NCI-H187 (cell line): ENCODE results near the gene SLCO4A1.

Experiments
- DNase-seq, 2 experiments: peaks; one replicate each; lab custom pipeline; 2025; lab: John Stamatoyannopoulos, UW

The SLCO4A1 gene

DNA sequence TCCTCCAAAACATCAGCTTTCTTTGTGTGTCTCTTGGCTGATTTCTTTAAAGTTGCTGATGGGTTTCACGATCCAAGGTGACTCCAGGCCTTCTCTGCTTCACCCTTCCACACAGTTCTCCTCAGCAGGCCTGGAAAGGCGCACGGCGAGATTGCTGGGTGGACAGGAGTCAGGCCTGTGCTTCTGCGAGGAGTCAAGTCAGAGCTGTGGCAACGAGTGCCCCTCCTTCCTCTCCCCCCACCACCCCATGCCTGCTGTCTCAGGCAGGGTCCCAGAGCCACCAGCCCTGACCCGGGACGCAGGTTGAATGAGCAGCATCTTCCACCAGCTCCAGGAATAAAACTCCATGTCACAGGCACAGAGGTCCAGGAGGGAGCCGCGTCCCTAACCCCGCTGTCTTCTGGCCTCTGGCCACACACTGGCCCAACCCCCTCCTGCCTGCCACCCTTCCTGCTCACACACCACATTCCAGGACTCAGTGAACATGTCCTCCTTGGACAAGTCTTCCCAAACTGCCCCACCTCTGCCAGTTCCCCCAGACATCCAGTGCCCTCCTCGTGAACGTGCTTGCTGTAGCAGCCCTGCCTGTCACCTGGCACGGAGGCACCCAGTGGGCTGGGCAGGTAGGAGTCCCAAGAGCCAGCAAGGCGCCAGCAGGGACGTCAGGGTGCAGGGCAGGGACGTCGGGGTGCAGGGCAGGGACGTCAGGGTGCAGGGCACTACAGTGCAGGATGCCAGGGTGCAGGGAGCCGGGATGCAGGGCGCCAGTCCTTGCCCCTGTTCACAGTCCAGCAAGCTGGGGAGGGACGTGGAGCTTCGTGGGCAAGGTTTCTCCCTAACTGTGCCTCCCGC lies 59.1 kb downstream of the SLCO4A1 start:
- DNase-seq = no peak

DNA sequence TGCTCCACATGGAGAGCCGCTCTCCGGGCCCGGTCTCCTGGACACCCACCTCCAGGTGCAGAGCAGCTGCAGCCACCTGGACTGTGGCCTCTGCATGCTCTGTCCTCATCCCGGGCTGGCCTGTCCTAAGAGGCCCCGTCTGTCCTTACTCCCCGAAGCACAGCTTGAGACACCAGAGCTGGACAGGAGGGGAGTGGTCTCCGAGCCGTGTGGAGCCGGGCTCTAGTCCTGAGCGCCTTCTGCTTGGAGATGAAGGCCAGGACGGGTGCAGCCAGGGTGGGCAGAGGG lies 59.7 kb downstream of the SLCO4A1 start:
- DNase-seq = no peak

DNA sequence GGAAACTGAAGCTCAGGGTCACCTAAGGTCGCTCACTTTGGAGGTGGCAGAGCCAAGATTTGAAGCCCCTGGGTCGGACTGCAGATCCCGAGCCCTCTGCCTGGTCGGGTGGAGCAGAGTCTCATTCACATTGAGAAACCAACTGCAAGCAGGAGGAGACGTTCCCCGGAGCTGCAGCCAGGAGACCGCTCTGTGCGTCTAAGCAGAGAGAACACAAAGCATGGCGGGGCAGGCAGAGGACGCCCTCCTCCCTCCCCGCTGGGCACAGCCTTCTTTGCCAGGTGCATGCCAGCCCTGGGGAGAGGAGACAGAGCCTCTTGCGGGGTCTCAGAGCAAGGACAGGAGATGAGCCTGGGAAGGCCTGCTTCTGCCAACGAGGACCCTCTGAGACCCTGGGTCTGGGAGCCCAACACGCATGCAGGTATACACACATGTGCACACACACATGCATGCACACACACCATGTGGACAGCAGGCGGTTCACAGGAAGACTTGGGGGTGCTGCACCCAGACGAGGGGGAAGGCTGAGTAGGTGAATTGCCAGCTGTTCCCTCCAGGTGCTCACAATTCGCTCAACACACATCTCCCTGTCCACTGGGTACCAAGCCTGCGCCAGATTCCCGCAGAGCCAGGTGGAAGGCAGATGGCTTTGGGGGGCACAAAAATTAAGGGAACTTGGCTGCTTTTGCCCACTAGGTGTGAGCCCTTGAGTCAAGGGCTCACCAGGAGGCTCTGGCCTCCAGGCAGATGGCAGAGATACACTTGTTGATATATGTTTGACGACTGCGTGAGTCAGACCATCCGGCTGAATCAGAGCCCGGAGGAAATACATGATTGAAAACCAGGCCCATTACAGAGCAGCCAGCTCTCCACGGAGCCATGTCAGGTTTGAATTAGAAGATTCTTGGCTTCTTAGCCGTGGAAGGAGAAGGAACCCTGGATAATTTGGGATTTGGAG lies 60.9 kb downstream of the SLCO4A1 start:
- DNase-seq = no peak

DNA sequence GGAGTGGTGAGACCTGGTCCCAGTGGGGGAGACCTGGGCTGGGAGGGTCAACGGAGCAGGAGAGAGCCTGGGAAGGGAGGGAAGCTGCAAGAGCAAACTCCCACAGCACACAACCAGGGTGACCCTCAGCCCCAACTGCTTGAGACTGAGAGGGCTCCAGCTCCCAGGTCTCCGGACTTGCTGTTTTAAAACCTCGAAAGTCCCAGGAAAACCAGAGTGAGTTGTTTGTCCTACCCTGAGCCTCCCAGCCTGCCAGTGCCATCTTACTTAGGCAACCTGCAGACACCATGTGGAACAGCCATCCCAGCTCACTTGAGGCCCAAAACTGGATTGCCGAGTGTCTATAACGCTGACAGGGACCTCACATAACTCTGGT lies 61.5 kb downstream of the SLCO4A1 start:
- no peak for DNase-seq

DNA sequence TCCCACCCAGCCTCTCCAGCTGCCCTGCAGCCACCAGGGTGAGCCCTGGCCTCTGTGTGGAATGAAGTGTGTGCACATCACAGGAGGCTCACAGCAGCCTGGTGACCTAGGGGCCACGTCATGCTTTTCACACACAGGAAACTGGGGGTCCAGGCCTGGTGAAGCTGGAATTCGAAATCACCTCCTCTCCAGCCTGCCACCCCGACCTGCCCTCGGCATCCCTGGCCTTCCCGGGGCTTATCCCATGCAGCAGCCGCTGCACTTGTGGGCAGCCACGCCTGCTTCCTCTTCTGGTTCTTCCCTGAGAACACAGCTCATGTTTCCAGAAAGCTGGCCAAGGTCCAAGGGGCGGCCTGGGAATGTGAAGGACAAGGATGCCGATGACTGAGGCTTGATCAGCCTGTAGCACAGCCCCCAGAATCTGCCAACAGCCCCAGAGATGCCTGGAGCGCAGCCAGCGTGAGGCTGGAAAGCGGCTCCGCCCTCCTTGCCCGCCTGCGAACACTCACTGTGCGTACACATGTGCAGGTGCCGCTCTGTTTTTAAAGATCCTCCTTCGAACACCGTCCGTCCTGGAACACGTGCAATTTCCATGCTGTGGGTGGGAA lies 62.1 kb downstream of the SLCO4A1 start:
- DNase-seq = peak; percentile 85 to 93

DNA sequence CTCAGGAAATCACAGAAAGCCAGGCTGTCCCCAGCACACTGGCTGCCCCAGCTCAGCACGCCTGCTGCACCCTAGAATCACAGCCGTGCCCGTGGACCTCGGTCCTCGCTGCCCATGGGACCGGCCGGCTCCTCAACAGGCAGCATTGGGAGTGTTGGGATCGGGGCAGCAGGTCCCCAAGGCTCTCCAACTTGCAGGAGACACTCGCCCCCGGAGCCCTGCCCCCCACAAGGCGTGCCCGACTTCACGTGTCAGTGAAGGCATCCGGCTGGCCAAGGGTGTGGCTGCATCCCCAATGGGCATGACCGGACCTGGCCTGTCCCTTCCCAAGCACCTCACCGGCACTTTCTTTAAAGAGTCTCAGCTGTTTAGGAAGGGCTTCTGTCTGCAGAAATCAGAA lies 63.3 kb downstream of the SLCO4A1 start:
- no peak for DNase-seq

DNA sequence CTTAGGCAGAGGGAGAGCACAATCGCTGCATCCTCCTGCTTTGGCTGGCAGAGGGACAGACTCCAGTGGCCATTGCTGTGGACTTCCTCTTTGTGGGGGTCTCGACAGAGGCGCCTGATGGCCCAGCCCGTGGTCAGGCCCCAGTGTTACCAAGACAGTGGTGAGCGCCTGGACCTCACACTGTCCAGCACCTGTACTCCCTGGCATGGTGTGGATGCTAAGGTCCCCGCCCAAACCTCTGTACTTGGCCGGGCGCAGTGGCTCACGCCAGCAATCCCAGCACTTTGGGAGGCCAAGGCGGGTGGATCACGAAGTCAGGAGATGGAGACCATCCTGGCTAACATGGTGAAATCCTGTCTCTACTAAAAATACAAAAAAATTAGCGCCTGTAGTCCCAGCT lies 64.0 kb downstream of the SLCO4A1 start:
- DNase-seq = no peak

DNA sequence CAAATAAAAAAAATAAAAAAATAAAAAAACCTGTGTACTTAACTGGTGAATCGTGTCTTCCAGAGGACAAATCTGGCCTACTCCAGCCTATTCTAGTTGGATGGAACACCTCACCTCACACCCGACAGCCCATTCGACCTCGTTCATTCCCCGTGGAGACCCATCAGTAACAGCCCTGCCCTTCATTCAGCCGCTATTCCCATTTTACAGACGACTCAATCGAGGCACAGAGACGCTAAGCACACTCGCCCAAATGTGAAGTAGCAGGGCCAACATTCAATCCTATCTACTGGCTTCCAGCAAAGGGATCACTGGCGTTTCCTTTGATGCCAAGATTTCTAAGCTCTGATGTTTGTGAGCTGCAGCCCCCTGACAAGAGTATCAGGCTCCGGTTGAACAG lies 64.6 kb downstream of the SLCO4A1 start:
- DNase-seq = no peak

DNA sequence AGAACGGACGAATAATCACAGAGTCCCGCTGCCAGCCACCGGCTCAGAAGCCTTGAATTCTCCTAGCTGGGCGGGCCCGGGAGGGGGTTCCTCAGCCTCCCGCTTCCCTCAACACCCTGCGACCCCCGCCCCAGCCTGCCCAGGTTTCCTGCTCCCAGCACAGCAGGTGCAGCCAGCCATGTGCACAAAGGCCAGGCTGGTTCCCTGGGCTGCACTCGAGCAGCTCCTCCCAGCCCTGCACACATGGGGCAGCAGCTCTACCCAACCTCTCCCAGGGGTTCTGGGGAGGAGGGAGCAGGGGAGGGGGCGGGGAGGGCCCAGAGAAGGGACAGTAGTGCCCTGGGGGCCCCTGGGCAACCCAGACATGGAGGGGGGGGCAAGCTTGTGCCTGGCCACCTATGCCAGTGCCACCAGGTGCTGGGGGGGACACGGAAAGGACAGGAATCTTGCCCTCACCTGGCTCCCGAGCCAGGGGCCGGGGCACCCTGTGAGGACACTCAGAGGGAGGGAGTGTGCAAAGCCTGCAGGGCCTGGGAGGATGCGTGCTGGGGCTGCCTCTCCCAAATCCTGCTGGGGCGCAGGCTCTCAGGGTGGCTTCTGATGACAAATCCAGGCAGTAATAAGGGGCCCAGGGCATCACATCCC lies 65.1 kb downstream of the SLCO4A1 start:
- DNase-seq = no peak

DNA sequence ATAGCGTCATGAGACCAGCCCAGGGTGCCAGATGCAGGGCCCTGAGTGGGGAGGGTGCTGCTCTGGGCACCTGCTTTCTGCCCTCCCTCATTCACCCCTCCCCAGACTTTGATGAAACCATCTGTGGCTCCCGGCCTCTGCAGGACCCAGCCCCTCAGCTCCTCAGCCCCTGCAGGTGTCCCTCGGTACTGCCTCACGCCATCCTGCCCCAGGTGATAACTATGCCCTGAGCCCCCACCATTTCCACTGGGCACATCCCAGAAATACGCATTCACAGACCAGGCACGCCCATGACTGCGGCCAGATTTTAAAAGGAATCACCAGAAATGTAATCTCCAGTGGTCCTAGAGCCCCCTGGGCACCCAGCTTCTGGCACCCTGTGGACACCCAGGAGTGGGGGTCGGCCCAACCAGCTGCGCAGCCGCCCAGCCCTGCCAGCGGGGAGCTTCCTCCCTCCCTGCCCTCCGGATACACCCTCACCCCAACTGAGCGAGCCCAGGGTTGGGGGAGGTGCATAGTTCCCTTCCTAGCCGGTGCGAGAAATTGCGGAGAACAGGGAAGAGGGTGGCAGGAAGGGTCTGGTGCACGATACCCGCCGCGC lies 65.7 kb downstream of the SLCO4A1 start:
- no peak for DNase-seq

DNA sequence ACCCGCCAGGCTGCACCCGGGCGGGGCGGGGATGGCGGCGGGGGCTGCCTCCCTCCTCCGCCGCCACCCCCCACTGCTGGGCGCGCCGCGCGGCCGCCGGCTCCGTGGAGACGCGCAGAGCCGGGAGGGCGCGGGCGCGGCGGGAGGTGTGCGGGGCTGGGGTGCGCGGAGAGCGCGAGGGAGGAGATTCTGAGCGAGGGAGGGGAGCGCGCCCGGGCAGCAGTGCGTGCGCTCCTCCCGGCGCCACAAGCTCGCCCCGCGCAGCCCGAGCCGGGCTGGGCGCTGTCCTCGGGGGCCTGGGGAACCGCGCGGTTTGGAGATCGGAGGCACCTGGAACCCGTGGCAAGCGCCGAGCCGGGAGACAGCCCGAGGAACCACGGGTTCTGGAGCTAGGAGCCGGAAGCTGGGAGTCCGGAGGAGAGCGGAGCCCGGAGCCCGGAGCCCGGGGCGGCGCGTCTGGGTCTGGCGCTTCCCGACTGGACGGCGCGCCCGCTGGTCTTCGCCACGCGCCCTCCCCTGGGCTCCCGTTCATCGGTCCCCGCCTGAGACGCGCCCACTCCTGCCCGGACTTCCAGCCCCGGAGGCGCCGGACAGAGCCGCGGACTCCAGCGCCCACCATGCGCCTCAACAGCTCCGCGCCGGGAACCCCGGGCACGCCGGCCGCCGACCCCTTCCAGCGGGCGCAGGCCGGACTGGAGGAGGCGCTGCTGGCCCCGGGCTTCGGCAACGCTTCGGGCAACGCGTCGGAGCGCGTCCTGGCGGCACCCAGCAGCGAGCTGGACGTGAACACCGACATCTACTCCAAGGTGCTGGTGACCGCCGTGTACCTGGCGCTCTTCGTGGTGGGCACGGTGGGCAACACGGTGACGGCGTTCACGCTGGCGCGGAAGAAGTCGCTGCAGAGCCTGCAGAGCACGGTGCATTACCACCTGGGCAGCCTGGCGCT lies 66.6 kb downstream of the SLCO4A1 start, which contains the start of gene NTSR1:
Gene NTSR1, plus strand, starts transcription at position 246 of the 946 bp plus-strand sequence. Its CDS starts 372 bp downstream, at position 618.
- DNase-seq = no peak

DNA sequence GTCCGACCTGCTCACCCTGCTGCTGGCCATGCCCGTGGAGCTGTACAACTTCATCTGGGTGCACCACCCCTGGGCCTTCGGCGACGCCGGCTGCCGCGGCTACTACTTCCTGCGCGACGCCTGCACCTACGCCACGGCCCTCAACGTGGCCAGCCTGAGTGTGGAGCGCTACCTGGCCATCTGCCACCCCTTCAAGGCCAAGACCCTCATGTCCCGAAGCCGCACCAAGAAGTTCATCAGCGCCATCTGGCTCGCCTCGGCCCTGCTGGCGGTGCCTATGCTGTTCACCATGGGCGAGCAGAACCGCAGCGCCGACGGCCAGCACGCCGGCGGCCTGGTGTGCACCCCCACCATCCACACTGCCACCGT lies 67.2 kb downstream of the SLCO4A1 start:
- DNase-seq = no peak

DNA sequence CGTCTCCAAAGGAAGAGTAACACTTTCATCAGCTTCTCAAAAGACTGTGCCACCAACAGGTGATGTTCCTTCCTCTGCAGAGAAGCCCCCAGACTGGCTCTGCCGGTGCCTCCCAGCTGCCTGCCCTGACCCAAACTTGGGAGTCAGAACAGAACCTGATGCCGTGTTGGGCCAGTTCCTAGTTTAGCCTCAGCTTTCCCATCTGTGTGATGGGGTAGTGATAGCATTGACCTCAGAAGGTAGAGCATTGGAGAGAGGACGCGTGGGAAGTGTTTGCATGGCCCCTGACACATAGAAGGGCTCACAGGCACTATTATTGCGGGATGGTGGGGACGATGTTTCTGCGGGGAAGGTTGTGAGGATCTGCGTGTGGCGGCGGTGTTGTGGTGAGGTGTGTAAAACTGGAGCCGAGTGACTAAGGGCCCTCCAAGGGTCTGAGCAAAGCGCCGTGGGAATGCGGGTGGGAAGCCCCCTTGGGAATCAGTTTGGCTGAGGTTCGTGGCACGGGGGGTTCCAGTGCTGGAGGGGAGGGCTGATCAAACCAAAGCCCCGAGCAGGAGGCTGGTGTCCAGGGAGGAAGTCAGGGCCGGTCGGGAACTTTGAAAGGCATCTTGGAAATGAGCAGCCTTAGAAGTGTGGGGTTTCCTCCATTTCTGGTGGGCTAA lies 68.0 kb downstream of the SLCO4A1 start:
- DNase-seq = no peak

DNA sequence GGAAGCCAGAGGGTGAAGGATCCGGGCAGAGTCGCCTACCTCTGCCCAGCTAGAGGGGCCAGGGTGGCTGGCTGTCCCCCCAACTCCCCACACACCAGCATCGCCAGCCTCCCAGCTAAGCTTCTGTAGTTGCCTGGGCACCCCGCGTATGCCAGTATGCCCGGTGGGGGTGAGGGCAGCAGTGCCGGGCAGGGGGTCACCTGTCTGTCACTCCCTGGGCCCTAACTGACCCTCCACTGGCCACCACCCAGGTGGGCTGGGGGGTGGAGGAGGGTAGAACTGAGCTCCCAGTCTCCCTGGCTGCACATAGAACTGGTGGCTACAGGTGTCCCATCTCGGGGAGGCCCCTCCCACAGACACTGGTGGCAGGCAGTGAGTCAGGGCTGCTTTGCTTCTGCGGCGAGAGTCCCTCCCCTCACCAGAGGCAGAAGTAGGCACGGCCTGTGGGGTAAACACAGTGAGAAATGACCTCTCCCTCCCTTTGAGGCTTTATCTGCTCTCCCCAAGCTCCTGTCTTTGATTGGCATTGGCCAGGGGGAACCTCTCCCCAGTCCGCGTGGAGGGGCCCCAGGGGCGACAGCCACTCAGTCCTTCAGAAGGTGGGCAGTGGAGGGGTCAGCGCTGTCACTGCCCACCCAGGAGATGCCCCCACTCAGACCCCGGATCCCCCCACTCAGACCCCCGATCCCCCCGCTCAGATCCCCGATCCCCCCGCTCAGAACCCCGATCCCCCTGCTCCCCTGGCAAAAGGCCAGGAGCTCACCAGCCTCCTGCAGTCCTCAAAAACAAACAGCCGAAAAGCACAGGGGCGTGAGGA lies 68.8 kb downstream of the SLCO4A1 start:
- DNase-seq = no peak

DNA sequence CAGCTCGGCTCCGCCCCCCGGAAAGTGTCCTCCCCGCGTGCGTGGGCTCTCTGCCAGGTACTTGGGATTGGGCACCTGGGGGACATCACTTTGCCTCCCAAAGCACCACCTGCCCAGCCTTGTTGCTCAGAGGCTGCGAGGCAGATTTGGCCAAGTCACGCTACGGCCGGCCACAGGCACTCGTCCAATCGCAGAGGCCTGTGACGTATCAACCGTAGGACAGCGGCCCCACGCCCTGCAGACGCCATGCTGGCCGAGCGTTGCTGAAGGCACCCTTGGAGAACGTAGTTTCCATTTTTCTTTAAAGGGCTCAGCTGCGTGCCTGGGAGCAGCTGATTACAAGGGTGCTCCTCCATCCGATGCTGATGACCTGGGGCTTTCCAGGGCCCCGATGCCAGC lies 69.4 kb downstream of the SLCO4A1 start:
- DNase-seq = peak in 1 of 2 experiments; percentile 47

DNA sequence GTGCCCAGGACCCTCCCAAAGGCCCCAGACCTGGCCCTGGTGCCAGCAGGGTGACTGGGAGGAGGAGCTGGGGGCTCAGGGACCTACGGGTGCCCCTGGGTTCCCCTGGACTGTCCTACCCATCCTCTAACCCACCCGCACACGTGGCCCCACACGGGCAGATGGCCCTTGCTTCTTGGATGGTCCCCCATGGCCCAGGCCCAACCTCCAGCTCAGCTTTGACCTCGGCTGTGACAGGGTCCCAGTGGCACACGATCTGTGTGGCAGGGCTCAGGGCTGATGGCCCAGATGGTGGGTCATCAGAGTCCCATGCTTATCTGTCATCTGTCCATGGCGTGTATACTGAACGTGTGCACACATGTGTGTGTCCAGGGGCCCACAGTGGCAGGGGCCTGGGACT lies 70.3 kb downstream of the SLCO4A1 start:
- DNase-seq = no peak

DNA sequence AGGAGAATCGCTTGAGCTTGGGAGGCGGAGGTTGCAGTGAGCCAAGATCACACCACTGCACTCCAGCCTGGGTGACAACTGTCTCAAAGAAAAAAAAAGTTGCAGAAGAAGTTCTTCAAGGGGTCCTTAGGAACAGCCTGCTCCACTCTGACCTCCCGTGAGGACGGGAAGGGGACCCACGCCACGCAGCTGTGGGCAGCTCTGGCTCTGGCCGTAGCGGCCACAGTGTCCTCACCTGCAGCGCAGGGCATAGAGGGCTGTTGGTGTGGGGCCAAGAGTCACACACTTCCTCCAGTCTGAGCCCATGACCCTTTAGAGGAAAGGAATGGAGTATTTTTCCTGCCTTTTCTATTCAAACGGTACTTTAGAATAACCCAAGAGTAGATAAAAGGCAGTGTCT lies 71.7 kb downstream of the SLCO4A1 start:
- no peak for DNase-seq

DNA sequence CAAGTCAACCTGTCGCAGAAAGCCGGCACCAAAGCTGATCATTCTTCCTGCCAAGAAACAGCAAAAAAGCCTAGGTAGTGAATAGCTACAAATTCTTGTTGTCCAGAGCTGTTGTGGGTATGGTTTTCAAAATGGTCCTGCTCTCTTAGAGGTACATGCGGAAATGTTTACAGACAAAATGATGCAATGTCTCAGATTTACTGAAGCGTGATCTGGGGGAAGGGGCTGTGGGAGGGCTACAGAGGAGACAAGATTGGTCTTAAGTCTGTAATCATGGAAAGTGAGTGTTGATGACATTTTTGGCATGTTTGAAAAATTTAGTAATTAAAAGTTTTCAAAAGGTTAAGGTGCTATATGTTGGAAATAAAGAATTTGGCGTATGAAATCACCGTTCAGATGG lies 72.5 kb downstream of the SLCO4A1 start:
- no peak for DNase-seq

DNA sequence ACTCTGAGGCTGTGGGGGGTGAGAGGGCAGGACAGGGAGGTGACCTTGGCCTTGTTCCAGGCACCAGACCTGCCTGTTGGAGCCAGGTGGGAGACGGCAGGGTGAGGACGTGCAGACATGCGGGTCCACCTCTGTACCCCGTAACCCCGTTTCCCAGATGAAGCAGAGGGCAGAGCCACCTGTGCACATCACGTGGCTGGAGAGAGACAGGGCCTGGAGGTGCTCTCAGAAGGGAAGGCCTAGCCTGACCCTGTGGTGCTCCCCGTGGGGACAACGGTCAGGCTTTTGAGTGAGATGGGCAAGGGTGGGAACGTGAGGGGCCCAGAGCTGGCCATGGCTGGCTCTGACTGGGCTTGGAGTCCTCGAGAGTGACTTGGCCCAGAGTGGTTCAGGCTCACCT lies 72.9 kb downstream of the SLCO4A1 start:
- DNase-seq = no peak
